GM18505 (cell line): Measurements from ENCODE around the gene PIBF1.
"Not testable (repeated sequence)": the region's sequence is repeated elsewhere in the genome, so short reads cannot be mapped to it uniquely, and the experiment has no call there.

Experiments
- ATAC-seq: cut with Tn5 transposase; IDR thresholded peaks from one replicate; pipeline ENCODE4 v1.9.1; 2021; ENCODE audit not compliant: unreplicated experiment
- POLR2A ChIP-seq: IDR thresholded peaks from 4 replicates; pipeline ENCODE4 v1.6.1; 2011; ENCODE audit warnings: borderline replicate concordance; ENCODE audit not compliant: insufficient read depth, insufficient read length; ENCODE audit errors: extremely low read depth

The PIBF1 gene

GRCh38 chr13:73035660-73036059 lies 253.7 kb downstream of the PIBF1 start:
- no peak for ATAC-seq
- TF ChIP-seq POLR2A: no peak

DNA sequence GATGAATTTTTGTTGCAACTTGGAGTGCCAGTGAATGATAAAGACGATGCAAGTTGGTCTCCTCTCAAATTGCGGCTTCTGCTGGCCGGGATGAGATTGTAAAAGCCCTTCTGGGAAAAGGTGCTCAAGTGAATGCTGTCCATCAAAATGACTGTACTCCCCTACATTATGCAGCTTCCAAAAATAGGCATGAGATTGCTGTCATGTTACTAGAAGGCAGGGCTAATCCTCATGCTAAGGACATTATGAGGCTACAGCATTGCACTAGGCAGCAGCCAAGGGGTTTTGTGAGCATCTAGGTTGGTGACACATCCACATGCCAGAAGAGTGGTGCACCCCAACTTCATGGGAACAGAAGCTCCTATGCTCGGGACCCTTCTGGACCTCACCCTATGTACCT lies 254.6 kb downstream of the PIBF1 start:
- no peak for TF ChIP-seq POLR2A
- ATAC-seq: no peak

DNA sequence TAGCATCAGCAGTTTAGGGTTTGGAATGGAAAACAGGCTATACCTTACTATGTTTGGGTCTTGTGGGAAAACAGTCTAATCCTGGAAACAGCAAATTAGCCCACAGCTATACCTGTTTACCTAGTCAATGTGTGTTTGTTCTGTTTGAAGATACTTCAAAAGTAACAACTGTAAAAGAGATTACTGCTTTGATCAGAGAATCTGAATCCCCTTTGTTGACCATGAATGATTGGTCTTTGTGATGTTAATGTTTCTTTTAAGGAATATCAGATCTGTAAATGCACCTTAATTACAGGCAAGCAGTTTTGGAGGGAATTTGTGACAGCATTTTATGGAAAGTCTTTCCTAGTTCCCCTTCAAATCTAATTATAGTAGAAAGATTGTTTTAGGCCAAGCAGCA lies 256.1 kb downstream of the PIBF1 start:
- TF ChIP-seq POLR2A: no peak
- no peak for ATAC-seq

DNA sequence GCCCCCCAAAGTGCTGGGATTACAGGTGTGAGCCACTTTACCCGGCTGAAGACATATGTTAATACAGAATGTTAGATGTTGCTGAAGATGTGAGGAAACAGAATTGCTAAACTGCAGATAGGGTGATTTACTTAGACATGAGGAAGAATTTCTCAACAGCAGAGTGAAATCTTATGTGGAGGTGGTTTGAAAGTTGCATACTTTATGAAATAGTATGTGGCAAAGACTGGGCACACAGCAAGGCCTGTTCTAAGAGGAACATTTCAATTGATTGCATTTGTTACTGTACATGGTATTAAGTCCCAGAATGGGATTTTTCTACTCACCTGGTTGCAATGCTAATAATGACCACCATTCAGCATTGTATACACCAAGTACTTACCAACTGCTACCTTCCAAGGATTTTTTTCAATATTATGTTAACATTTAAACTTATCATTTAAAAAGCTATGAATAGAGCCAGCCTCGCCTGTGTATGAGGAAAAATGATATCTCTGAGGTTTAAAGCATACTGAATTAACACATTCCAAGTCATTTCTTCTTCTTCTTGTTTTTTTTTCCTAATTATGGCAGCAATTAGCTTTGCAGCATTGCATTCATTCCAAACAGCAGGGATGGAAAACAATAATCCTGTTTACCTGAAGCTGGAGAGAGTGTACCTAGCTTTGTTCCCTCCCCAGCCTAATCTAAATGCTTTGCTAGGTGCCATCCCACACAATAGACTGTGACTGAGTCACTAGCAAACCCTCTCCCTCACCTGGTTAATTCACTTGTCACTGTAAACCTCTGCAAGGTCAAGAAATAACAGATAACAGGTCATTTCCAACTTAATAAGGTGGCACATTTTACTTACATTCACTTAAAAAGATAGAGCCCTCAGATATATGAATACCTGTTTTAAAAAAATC lies 257.5 kb downstream of the PIBF1 start:
- no peak for ATAC-seq
- TF ChIP-seq POLR2A: no peak

DNA sequence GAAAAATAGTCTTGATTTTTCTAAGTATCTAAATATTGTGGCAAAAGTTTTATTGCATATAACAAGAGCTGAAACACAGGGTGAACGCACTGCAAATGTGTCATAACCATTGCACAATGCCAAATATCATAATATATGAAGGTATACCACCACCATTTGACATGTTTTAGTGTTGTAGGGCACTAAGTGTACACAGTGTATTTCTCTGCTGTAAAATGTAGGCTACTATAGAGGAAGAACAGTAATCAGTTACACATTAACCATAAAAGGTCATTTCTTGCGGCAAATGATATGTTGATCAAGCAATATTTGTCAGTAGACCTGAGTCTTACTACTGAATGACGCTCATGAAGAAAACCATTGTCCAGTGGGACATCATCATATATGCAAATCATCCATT lies 258.6 kb downstream of the PIBF1 start:
- no peak for ATAC-seq
- no peak for TF ChIP-seq POLR2A

DNA sequence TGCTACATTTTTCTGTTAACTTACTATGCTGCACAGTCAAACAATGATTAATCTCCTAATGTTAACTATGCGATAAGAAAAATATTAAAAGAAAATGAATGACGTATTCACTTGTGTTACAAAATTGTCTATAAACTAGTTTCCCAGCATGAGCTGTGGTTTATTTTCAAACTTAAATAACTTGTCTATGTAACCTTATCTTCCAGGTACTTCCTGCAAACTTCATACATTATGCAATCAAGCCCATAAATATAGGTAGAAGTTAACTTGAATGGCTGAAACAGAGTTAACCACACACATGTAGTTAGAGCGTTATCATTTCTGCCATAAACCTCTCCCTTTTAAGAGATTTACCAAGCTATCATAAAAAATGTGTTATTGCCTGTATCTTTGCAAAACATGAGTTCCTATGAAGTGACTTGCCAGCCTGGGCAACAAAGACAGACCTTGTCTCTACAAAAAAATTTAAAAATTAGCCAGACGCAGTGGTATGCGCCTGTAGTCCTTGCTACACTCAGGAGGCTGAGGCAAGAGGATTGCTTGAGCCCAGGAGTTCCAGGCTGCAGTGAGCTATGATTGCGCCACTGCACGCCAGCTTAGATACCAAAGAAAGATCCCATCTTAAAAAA lies 259.1 kb downstream of the PIBF1 start:
- TF ChIP-seq POLR2A: no peak
- no peak for ATAC-seq

DNA sequence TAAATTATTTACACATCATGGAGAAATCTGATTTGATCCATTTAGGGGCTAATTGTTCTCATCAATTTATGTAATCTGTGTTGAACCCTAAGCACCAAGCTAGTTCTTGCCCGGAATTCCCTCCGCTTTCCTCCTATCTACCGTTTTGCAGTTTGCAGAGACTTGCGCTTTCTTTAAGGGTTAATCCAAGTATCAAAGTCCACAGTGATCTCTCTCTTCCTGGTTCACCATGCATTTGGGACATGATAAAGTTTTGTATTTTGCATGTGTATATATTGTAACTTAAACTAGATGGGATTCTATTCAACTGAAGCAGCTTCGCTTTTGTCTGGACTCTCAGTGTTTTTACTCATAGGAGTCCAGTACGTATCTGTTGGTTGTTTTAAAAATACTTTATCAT lies 263.1 kb downstream of the PIBF1 start:
- TF ChIP-seq POLR2A: no peak
- no peak for ATAC-seq

- not testable (repeated sequence) for ATAC-seq
Measured at GRCh38 chr13:73048615-73049014, 266.7 kb downstream of the PIBF1 start.

- TF ChIP-seq POLR2A: no peak
- ATAC-seq: no peak
Measured at GRCh38 chr13:73054712-73055111, 272.8 kb downstream of the PIBF1 start.

DNA sequence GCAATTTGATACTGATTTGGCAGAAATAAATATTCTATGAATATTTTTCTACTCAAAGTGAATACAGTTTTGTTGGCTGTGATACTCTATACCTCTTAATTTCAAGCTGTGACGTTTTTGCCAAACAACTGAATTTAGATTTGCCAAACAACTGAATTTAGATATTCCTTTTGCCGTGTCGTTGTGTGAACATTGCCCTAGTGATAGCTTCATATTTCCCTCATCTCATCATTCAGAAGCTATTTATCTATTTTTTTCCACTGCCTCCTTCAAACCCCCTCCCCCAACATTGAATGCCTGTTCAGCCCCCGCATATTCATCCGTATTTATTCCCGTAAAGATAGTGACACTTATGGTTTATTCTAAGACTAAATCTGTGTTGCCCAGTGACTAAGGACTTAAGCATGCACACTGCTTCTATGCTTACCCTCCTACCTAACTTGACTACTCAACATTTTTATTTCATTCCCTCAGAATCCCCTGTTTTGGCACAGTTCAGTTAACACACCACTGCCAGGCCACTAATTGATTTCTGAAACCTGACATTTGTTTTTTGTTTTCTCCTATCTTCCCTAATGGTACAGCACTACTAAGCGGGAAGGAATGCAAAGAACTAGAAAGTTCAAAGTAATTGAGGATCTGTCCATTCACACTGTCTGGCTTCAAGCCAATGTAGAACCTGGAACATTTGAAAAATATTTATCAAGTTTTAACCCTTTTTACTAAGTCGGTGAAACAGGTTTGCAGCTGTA lies 274.1 kb downstream of the PIBF1 start:
- TF ChIP-seq POLR2A: no peak
- ATAC-seq: no peak

GRCh38 chr13:73056565-73056962 lies 274.6 kb downstream of the PIBF1 start:
- no peak for TF ChIP-seq POLR2A
- no peak for ATAC-seq

- no peak for TF ChIP-seq POLR2A
- no peak for ATAC-seq
Measured at GRCh38 chr13:73057284-73058063, 275.5 kb downstream of the PIBF1 start.

GRCh38 chr13:73058064-73058313 lies 276.1 kb downstream of the PIBF1 start:
- no peak for TF ChIP-seq POLR2A
- no peak for ATAC-seq
